ENCODE measurements around the gene FPGS.

FPGS gene

DNA sequence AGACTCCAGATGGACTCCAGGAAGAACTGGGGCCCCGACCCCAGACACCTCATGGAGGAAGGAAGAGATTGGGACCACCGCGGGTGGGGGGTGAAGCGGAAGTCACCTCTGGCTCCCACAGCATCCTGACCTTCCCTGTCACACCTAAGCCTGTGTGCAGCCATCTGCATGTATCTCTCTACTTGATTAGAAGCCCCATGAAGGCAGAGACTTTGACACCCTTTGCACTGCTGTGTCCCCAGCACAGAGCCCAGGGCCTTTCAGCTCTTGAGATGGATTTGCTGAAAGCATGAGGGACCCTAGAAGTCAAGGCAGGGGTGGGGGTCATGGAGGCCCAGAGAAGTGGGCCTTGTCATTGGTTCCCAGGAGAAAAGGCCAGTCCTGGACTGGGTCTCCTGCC lies 54.6 kb downstream of the FPGS start:
- no peaks in the 10 kb centered on the region for H3K9me3 ChIP-seq (ENCODE audit: control insufficient read depth, insufficient read depth, low read length)
- no peak overlapping the region for H3K27ac ChIP-seq (ENCODE audit: low read depth, low read length)
- H3K27me3 ChIP-seq (ENCODE audit: control insufficient read depth, low read length): peaks cover 6% of the 10 kb centered on the region; the same call in 1 of the 2 replicates
- H3K4me1 ChIP-seq (ENCODE audit: control insufficient read depth, low read length): peaks cover 12% of the 10 kb centered on the region
- H3K79me2 ChIP-seq (ENCODE audit: control insufficient read depth, low read length): no peaks in the 10 kb centered on the region
- H3K4me2 ChIP-seq (ENCODE audit: low read length): no peak overlapping the region
- no peaks in the 10 kb centered on the region for H3K9me2 ChIP-seq (replicated peaks; ENCODE audit: control insufficient read depth, low read length)
- no peak for TF ChIP-seq EZH2phosphoT487 (IDR thresholded peaks at IDR 0.05; ENCODE audit: borderline replicate concordance, low read length)
- TF ChIP-seq, protein P1, sequence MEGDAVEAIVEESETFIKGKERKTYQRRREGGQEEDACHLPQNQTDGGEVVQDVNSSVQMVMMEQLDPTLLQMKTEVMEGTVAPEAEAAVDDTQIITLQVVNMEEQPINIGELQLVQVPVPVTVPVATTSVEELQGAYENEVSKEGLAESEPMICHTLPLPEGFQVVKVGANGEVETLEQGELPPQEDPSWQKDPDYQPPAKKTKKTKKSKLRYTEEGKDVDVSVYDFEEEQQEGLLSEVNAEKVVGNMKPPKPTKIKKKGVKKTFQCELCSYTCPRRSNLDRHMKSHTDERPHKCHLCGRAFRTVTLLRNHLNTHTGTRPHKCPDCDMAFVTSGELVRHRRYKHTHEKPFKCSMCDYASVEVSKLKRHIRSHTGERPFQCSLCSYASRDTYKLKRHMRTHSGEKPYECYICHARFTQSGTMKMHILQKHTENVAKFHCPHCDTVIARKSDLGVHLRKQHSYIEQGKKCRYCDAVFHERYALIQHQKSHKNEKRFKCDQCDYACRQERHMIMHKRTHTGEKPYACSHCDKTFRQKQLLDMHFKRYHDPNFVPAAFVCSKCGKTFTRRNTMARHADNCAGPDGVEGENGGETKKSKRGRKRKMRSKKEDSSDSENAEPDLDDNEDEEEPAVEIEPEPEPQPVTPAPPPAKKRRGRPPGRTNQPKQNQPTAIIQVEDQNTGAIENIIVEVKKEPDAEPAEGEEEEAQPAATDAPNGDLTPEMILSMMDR (IDR thresholded peaks at IDR 0.05; ENCODE audit: low read depth, low read length, poor library complexity, severe bottlenecking): no peak
- no peak overlapping the region for H3K4me3 ChIP-seq (ENCODE audit: low read length)
- H3K36me3 ChIP-seq (ENCODE audit: control insufficient read depth, low read length): no peaks in the 10 kb centered on the region
- H3F3A ChIP-seq (ENCODE audit: control insufficient read depth, insufficient read depth): peaks cover 5% of the 10 kb centered on the region
- H4K20me1 ChIP-seq (ENCODE audit: control insufficient read depth, insufficient read depth, low read depth, low read length): no peaks in the 10 kb centered on the region

GRCh38 chr9:127858041-127858512 lies 55.4 kb downstream of the FPGS start:
- Histone ChIP-seq H4K20me1 (ENCODE audit: control insufficient read depth, insufficient read depth, low read depth, low read length) (no peaks in the 10 kb centered on the region), H3K9me2 (replicated peaks; ENCODE audit: control insufficient read depth, low read length) (no peaks in the 10 kb centered on the region), H3K4me1 (ENCODE audit: control insufficient read depth, low read length) (peaks cover 20% of the 10 kb centered on the region), H3K4me2 (ENCODE audit: low read length) (no peak overlapping the region), H3K9me3 (ENCODE audit: control insufficient read depth, insufficient read depth, low read length) (no peaks in the 10 kb centered on the region), H3K27ac (ENCODE audit: low read depth, low read length) (no peak overlapping the region), H3K36me3 (ENCODE audit: control insufficient read depth, low read length) (no peaks in the 10 kb centered on the region), H3F3A (ENCODE audit: control insufficient read depth, insufficient read depth) (peaks cover 11% of the 10 kb centered on the region), H3K4me3 (ENCODE audit: low read length) (no peak overlapping the region), H3K79me2 (ENCODE audit: control insufficient read depth, low read length) (no peaks in the 10 kb centered on the region), H3K27me3 (ENCODE audit: control insufficient read depth, low read length) (peaks cover 6% of the 10 kb centered on the region; the same call in 1 of the 2 replicates)
- TF ChIP-seq EZH2phosphoT487 (IDR thresholded peaks at IDR 0.05; ENCODE audit: borderline replicate concordance, low read length): no peak
- TF ChIP-seq, protein P1 (IDR thresholded peaks at IDR 0.05; ENCODE audit: low read depth, low read length, poor library complexity, severe bottlenecking): no peak

GRCh38 chr9:127860260-127860659 lies 57.6 kb downstream of the FPGS start:
- no peaks in the 10 kb centered on the region for H3K9me2 ChIP-seq (replicated peaks; ENCODE audit: control insufficient read depth, low read length)
- H3K27me3 ChIP-seq (ENCODE audit: control insufficient read depth, low read length): no peaks in the 10 kb centered on the region
- H3F3A ChIP-seq (ENCODE audit: control insufficient read depth, insufficient read depth): peaks cover 16% of the 10 kb centered on the region
- H4K20me1 ChIP-seq (ENCODE audit: control insufficient read depth, insufficient read depth, low read depth, low read length): no peaks in the 10 kb centered on the region
- TF ChIP-seq, protein P1 (IDR thresholded peaks at IDR 0.05; ENCODE audit: low read depth, low read length, poor library complexity, severe bottlenecking): no peak
- no peak for TF ChIP-seq EZH2phosphoT487 (IDR thresholded peaks at IDR 0.05; ENCODE audit: borderline replicate concordance, low read length)
- H3K9me3 ChIP-seq (ENCODE audit: control insufficient read depth, insufficient read depth, low read length): no peaks in the 10 kb centered on the region
- no peak overlapping the region for H3K4me3 ChIP-seq (ENCODE audit: low read length)
- no peaks in the 10 kb centered on the region for H3K79me2 ChIP-seq (ENCODE audit: control insufficient read depth, low read length)
- no peak overlapping the region for H3K4me2 ChIP-seq (ENCODE audit: low read length)
- no peak overlapping the region for H3K27ac ChIP-seq (ENCODE audit: low read depth, low read length)
- peaks cover 29% of the 10 kb centered on the region for H3K4me1 ChIP-seq (ENCODE audit: control insufficient read depth, low read length)
- H3K36me3 ChIP-seq (ENCODE audit: control insufficient read depth, low read length): no peaks in the 10 kb centered on the region

Data from DOHH2 (cell line).